Activated CD8-positive, alpha-beta memory T cell treated with anti-CD3 and anti-CD28 coated beads for 1 hour (primary cell): ENCODE measurements around the gene TRIO.
"Not testable (repeated sequence)": the region's sequence is repeated elsewhere in the genome, so short reads cannot be mapped to it uniquely, and the experiment has no call there.

ENCODE experiments used
- DNase-seq, 2 donors: peaks; one replicate each; pipeline ENCODE4 v3.0.0-alpha.2; 2020; ENCODE audit warnings: low read depth in 1 of 2; ENCODE audit errors: extremely low read depth in 1 of 2

Gene TRIO

GRCh38 chr5:14369780-14370179 lies 226.6 kb downstream of the TRIO start:
- DNase-seq = no peak

DNA sequence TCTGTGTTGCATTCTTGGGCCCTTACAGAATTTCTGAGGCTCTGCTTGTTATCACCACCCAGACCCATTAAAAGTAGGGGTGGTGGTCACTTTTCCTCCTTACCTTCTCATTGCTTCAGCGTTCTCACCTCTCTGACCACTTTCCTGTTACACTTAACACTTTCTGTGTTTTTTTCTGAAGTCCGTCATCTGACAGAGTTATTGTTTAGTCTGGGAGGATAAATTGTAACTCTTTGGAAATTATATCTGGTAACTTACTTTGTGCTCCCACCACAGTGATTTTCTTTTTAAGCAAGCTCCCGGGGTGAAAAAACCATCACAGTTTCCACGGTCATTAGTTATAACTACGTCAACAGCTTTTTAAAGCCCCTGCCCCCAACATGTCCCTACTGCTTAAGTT lies 227.2 kb downstream of the TRIO start:
- no peak for DNase-seq

- DNase-seq = no peak
Measured at GRCh38 chr5:14373685-14374084, 230.5 kb downstream of the TRIO start.

GRCh38 chr5:14374100-14374499 lies 231.0 kb downstream of the TRIO start:
- DNase-seq = no peak

GRCh38 chr5:14376789-14377188 lies 233.6 kb downstream of the TRIO start:
- no peak for DNase-seq

DNA sequence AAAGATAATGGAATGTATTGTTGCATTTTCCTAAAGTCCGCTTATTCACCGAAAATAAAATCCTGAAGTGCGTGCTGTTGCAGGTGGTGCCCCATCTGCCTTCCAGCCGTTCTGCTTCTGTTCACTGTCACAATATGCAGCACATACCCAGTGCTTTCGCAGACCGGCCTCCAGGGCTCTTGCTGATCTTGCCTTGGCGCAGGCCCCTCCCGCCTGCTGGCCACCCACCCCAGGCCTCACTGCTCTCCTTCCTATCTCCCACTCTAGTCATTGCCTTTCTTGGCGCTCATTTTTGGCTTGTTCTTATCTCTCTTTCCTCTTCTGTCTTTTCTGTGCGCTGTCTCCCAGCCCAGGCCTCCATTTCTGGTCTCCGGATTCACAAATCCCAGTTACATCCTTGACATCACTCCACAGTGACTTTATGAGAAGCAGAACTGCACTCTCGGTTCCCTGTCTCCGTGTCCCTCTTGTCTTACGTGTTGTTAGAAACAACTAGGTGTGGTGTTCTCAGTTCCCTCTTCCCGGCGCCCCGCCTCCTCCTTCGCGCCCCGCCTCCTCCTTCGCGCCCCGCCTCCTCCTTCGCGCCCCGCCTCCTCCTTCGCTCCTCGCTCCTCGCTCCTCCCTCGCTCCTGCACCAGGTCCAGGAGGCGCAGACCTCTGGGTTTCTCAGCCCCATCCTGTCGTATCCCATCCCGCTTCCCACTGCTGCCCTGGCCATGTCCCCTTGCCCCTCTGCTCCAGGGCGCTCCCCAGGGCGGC lies 236.8 kb downstream of the TRIO start:
- DNase-seq = no peak

- DNase-seq = no peak
Measured at GRCh38 chr5:14380712-14381111, 237.6 kb downstream of the TRIO start.

- DNase-seq = no peak
Measured at GRCh38 chr5:14382640-14383039, 239.5 kb downstream of the TRIO start.

GRCh38 chr5:14383923-14384322 lies 240.8 kb downstream of the TRIO start:
- DNase-seq = no peak

DNA sequence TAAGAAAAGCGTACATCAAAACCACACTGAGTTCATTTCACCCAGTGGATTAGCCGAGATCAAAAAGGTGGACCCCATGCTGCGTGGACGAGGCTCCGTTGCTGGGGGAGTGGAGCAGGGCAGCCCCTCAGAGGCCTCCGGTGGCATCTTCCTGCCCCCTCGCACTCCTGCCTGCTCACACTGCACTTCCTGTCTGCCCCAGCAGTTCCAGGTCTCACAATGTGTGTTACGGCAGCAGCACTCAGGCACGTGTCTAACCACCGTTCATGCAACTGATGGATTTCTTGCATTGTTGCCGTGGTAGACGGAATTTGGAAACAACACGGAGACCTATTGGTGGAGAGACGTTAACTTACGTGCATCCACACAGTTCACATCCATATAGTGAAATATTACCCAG lies 241.9 kb downstream of the TRIO start:
- DNase-seq = no peak

GRCh38 chr5:14386884-14387624 lies 243.9 kb downstream of the TRIO start:
- DNase-seq = no peak

GRCh38 chr5:14388741-14389140 lies 245.6 kb downstream of the TRIO start:
- DNase-seq = no peak

- not testable (repeated sequence) for DNase-seq
Measured at GRCh38 chr5:14392552-14392951, 249.4 kb downstream of the TRIO start.

GRCh38 chr5:14394365-14394764 lies 251.2 kb downstream of the TRIO start:
- DNase-seq = no peak

DNA sequence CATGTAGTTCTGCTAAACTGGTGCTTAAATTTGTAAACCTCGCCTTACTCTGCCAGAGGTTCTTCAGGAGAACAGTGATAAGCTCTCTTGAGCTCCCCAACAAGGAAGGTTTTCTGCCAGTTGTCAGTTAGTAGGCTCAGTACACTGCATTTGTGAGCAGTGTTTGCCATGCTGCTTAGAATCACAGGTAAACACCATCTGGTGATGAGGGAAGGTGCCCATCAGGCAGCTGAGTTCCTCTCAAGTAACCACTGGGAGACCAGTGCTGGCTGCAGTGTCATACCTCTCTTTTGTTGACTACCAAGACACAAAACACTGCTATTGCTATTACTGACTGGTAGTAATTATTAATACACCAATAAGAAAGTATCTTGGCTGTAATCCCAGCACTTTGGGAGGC lies 252.3 kb downstream of the TRIO start:
- DNase-seq = no peak

GRCh38 chr5:14396066-14396465 lies 252.9 kb downstream of the TRIO start:
- DNase-seq = no peak

DNA sequence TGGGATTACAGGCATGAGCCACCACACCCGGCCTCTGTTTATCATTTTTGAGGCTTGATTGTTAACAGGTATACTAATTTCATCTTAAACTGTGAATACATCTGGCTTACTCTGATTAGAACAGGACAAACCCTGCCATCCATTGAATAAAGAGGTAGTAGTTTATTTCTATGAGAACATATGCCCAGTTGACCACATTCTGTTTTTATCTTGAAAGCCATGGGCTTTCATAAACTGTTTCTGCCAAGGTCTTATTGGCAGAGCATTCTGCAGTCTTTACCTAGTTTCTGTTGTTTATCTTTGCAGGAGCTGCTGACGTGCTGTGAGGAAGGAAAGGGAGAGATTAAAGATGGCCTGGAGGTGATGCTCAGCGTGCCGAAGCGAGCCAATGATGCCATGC lies 253.6 kb downstream of the TRIO start:
- DNase-seq = no peak

DNA sequence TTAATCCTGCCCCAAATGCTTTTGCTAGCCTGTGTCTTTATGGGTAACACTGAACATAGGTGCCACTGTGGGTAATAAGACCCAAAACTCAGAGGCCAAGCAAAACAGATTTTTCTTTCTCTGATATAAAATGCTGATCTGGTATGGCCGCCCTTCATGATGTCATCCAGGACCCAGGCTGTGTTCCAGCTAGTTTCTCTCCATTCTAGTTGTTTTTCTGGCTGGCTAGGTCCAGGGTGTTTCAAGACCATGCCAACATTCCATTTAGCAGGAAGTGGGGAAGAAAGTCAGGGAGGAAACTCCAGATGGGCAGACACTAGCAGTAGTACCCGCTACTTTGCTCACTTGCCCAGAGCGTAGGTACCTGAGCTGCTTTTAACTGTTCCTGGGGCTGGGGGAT lies 254.6 kb downstream of the TRIO start:
- DNase-seq = no peak

DNA sequence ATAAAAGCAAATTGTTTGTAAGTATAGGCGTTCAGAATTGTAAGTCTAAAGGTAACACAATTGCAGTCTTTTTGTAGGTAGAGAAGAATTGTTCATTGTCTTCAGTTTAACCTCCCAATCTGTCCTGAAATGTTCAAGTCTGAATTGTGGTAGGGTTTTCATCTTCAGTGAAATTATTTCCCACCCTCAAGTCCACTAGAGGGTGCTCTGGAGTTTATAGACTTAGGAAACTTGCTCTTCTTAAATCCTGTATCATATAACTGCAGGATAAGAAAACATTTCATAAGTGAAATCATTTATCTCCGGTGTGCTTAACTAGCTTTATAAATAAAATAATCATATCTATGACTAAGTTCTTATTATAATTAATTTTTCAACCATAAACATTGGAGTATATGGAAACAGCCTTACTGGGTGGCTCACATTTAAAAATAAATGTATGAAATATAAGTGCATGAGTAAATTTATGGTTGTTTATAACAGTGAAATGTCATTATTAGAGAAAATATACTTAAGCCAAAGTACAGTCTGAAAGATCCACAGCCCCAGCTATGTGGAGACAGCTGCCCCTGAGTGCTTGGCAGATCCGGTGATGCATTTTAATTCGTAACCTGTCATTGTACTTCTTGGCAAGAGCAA lies 256.0 kb downstream of the TRIO start:
- no peak for DNase-seq

GRCh38 chr5:14400085-14400484 lies 256.9 kb downstream of the TRIO start:
- DNase-seq = no peak

DNA sequence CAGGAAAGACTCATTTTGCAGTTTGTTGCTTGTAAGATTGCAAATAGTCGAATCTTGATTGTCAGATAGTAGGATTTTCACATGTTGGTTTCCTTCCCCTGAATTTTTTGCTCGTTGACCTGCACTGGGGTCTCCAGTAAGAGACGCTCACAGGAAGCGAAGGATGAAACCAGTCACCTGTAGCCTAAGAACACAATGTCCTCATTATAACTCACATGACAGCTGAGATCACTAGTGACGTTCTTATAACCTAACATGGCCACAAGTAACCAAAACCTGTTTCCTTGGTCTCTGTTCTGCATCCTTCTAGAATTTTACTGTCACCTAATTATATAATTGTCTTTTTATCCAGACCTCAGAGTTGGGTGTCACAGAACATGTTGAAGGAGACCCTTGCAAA lies 257.5 kb downstream of the TRIO start:
- no peak for DNase-seq

GRCh38 chr5:14401639-14402038 lies 258.5 kb downstream of the TRIO start:
- no peak for DNase-seq
